HG03159 (cell line): ENCODE results near the gene RNF141.

Source experiments
- ATAC-seq: cut with Tn5 transposase; IDR thresholded peaks from one replicate; pipeline ENCODE4 v1.9.1; 2021; ENCODE audit warnings: mild to moderate bottlenecking, moderate library complexity; ENCODE audit not compliant: unreplicated experiment

The RNF141 gene

DNA sequence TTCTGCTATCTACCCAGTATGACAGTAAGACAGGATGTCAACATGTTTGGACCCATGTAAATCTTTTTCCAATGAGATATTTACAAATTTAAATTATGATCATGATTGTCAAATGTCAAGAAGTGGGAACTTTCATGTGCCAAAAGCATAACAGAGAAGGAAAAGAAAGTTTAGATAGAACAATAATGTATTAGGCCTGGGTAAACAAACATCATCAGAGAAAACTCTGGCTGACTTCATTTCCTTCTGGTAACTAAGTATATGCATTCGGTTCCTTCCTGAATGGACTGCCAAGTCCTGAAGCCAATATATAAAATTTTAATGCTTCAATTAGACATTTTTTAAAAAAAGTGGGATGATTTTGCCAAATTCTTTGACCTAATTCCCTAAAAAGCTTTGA lies 16.5 kb downstream of the RNF141 start:
- no peak for ATAC-seq

DNA sequence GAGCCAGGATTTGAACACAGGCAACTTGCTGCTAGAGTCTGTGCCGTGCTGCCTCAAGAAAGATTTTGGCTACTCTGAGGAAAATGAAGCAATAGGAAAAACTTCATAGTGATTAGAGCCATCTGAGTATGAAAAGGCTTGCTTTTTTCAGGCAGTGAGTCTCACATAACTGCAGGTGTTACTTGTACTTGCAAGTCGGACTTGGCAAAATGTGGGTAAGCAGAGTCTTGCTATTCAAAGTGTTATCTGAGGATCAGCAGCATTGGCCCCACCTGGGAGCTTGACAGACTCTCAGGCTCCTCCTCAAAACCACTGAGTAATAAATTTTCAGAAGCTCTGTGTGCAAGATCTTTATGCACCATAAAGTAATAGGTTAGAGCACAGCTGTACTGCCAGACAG lies 18.1 kb downstream of the RNF141 start:
- ATAC-seq = no peak

DNA sequence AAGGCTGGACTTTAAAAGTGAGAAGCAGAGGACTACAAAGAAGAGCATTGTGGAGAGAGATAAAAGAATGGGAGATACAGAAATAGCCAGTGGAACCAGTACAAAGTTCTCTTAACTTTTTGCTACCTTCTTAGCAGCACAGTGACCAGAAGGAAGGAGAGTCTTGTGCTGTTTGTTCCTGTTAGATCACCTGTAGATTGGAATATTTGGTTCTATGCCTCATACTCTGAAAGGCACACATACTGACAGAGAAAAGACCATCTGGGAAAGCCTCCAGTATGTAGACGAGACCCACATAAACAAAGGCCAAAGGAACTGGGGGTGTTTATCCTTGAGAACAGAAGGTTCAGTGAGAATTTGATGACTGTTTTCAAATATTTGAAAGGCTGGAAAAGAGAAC lies 18.7 kb downstream of the RNF141 start:
- ATAC-seq = no peak

DNA sequence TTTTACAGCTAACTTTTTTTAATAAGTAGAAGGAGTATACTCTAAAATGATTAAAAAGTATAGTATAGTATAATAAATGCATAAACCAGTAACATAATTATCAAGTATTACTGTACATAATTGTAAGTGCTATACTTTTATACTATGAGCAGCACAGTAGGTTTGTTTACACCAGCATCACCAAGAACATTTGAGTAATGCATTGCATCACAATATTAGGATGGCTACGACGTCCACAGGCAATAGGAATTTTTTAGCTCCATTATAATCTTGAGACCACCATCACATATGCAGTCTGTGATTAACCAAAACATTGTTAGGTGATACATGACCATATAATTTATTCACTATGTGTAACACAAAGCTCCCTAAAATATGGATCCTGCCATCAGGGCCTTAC lies 20.4 kb downstream of the RNF141 start:
- no peak for ATAC-seq

DNA sequence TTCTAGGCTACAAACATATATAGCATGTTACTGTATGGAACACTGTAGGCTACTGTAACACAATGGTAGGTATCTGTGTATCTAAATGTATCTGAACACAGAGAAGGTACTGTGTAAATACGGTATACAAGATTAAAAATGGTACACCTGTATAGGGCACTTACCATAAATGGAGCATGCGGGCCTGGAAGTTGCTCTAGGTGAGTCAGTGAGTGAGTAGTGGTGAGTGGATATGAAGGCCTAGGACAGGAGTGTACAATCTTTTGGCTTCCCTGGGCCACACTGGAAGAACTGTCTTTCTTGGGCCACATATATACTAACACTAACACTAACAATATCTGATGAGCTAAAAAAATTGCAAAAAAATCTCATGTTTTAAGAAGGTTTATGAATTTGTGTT lies 21.4 kb downstream of the RNF141 start:
- ATAC-seq = no peak

DNA sequence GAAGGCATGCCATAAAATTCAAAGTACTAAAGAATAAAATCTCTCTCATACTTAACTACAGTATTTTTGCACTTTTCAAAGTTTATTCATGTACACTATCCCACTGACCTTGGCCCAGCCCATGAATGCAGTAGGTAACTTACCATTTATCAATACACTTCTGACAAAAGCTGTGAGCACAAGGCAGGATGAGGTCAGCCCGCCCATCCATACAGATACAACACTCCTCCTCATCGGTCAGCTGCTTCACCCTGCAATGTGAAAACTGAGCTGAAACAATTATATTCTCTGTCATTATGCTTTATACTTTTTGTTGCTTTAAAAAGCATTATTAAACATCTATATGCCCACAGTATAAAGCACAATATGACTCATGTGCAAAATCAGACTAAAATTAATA lies 22.1 kb downstream of the RNF141 start:
- no peak for ATAC-seq

DNA sequence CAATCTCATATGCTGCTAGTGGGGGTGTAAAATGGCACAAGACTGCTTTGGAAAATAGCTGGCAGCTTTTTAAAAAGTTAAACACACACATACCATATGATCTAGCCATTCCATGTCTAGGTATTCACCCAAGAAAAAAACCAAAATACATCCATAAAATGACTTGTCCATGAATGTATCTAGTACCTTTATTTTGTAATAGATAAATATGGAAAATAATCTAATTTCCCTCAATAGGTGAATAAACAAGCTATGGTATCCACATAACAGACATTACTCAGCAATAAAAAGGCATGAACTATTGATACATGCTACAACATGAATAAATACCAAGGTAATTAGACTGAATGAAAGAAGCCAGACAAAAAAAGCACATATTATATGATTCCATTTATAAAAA lies 22.9 kb downstream of the RNF141 start:
- no peak for ATAC-seq

DNA sequence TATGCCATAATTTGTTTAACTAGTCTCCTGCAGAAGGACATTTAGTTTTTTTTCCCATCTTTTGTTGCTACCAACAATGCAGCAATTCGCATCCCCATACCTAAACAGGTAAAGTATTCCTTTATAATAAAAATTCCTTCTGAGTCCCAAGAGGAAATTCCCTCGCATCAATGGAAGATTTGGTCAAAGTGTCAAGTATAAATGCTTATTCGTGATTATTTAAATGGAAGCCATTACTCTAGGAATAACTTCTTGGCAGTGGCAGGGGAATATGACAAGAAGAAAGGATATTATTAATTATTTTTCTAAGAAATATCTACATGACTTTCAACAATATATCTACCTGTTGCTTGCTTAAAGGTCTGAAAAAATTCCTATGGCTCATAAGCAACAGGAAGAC lies 25.6 kb downstream of the RNF141 start:
- no peak for ATAC-seq

DNA sequence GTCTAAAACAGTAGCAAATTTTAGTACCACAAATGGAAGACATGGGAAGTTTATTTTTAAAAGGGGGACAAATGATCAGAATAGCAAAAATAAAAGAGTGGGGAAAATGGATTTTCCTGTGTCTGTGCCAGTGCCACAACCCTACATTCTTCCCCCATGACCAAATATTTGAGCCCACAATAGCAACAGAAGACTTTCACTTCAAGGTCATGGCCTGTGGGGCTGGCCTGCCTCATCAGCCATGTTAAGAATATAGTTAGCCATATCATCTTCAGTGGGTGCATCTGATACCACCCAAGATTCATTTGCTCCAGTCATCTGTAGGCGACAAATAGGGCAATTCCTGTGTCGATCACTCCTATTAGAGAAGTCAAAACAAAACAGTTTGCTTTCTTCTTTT lies 26.3 kb downstream of the RNF141 start:
- ATAC-seq = no peak

DNA sequence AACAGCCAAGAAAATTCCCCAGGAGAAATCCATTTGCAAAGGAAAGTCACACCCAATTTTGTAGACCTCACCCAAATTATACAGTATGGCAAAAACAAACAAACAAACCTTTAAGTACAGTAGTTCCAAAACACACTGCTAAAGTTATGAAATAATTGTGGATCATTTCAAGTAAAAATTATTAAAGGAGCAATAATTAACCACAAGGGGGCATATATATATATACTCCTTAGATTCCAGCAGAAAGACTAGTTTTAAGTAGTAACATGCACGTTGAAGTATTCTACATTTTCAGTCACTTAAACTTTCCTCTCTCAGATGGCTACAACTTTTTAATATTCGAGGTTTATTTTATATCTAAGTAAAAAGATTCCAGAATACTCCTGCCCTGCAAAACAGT lies 26.8 kb downstream of the RNF141 start:
- ATAC-seq = no peak

DNA sequence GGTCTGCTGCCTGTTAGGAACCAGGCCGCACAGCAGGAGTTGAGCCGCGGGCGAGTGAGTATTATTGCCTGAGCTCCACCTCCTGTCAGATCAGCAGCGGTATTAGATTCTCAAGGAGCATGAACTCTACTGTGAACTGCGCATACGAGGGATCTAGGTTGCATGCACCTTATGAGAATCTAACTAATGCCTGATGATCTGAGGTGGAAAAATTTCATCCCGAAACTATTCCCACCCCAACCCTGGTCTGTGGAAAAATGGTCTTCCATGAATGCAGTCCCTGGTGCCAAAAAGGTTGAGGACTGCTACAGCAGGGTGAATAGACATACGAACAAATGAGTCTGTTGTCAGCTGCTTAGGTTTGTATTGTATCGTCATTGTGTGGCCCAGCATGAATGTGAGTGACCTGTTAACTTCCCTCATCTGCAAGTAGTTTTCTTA lies 29.8 kb downstream of the RNF141 start:
- no peak for ATAC-seq

DNA sequence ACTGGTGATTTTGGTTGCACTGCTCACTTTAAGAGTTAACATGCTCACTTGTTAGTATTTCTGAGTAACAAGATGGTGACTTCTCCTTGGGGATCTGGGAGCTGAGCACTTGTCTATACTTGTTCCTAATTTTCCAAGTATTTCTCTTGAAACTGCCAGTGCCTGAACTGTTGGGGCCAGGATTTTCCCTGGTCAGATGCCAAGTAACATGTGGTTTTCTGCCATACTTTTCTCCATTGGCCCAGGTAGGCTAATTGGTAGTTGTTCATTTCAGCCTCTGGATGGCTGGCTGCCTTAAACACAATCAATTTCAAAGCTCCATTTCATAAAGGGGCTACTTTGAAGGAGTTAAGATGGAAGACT lies 35.0 kb downstream of the RNF141 start:
- no peak for ATAC-seq

DNA sequence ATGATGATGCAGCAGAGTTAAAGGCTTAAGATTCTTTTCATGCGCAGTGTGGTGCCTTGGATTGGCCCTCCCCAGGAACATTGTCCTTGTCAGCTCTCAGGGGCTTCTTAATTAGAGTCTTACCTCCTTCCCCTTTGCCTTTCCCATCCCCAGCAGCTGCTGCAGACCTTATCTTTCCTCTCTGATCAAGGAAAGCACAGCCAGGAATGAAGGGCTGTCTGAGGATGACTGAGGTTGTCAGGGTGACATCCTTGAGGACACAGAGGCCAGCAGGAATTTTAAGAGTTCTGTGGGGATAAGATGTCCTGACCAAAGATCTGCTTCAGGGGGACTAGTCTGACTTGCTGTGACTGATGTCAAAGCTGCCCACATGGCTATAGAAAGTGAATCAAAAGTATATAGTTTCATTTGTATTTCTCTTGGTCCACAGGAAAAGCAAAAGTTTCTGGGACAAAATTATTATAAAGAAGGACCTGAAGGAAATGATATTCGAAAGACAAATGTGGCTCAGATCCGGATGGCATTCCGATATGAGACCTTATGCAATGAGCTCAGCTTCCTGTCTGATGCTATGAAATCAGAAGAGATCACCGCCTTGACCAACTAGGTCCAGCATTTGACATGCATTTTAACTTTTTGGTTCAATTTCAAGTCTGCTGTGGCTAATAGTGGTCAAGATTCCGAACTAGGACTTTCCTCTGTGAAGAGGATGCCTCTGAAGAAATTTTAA lies 35.5 kb downstream of the RNF141 start:
- no peak for ATAC-seq

DNA sequence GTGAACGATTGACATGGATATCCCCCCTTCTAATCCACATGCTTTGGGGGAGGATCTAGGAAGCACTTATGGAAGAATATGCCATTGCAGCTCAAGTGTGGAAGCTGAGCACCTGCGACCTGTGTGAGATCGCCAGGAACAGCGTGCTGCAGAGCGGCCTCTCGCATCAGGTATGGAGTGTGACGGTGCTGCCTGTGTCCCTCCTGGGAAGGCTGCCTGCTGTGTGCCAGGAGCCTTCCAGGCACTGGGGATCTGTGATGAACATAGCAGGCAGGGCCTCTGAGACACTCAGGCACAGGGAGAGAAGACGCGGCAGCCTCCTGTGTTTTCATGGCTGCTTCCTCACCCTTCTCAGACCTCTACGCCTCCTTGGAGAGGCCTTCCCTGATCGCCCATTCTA lies 36.5 kb downstream of the RNF141 start:
- no peak for ATAC-seq

DNA sequence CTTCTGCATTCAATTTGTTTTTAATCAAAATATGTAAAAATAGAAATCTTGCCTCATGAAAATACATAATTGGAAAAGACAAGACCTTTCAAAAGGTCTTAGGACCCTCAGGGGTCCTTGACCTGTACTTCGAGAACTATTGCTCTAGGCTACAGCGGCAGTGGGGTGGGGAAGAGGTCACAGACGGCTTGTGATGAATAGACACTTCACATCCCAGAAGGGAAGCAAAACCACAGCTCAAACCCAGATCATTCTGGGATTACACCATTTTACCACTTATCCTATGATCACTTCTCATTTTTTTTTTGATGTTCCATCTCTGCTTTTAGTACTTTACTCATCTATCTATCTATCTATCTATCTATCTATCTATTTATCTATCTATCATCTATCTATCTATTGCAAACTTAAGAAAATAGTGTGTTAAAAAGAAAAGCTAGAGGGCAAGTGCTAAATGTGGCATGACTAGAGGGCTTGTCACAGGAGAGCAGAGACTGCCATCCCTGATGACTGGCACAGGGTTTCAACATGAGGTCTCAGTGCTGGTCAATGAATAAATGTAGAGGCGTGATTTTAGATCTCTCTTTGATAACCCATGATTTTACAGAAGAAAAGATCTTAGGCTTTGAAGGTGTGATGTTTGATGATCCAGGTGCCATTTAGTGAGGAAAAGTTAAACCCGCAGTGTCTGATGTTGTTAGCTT lies 37.1 kb downstream of the RNF141 start:
- no peak for ATAC-seq

DNA sequence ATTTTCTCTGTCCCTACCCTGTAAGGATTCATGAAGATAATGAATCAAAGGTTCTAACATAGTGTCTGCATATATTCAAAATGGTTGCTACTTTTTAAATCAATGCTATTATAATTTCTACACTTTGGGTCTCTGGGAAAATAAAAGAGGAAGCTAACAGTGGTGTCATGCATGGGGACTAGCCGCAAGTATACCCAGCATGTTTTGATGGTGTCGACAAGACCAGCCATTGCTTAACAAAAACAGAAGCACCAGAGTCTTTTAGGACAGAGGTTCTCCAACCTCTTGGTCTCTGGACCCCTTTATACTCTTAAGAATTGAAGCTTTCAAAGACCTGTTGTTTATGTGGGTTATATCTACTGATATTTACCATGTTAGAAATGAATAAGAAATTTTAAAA lies 37.8 kb downstream of the RNF141 start:
- no peak for ATAC-seq

DNA sequence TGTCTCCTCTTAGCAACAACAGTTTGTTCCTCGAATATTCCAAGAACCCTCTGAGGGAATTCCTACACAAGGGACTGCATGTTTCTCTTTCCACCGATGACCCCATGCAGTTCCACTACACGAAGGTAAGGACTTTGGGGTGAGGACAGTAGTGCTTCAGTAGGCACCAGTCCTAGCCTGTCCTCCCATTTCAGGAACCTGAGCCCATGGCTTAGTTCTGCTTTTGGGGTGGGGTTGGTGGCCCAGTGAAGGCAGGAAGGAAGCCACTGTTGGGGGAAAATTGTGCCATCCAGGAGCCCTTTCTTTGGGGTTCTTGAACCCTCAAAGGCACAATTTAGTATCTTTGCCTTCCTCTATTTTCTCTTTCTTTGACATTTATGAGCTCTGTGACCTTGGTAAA lies 38.2 kb downstream of the RNF141 start:
- ATAC-seq = no peak

DNA sequence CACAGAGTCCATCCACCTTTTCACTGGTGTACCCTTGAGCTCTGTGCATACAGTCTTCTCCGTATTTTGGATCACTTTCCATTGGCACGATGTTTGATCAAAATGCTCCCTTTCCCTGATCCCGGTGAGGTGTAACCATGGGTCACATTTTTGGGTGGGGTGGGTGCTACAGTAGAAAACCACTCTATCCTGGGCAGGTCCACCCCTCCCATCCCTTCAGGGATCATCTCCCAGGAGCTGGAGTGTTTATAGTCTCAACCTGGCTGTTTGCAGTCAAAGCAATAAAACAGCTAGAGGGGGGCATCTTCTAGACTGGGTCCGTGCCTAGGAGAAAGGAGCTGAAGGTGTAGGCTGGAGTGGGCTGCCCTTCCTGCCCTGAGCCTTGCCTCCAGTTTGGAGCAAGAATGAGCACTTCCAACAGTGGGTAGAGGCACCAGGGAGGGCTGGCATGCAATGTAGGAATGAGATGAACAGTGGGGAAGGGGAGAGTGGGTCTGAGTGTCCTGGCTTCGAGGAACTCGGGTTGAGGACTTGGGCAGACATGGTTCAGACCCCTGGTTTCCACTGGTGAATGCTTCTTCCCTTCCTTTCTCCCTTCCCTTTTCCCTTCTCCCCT lies 38.8 kb downstream of the RNF141 start:
- ATAC-seq = no peak

DNA sequence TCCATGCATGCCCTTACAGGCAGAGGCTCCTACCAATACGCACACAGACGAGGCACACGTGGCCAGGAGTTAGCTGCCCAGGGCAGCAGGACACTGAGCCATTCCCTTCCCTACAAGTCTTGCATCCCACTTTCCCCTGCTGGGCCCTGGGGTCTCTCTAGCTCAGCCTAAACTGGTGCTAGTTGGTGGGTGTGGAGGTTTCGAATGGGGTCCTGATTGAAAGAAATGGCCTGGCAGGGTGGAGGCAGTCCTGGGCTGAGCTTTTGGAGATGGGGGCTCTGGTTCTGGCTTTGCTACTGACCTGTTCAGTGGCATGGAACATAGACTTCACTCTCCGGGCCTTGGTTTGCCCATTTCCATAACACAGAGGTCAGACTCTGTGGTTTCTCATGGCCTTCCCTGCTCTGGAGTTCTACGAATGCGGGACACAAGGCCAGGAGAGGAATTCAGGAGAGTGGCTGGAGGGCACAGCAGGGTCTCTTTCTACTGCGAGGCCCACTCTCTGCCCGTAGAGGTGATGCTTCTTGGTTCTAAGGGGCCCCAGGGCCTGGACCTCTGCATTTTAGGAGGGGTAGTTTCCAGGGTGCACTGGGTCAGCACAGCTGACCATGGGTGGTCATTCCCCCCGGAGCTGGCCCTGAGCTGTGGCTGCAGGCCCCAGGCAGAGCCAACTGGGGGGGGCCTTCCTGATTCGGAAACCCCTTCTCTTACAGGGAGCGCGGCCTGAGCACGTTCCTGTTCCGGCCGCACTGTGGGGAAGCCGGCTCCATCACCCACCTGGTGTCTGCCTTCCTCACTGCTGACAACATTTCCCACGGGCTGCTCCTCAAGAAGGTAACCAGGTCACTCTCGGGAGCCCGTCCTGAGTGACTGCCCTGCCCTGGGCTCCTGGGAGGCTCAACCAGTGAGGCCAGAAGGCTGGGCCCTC lies 40.0 kb downstream of the RNF141 start:
- ATAC-seq = no peak

DNA sequence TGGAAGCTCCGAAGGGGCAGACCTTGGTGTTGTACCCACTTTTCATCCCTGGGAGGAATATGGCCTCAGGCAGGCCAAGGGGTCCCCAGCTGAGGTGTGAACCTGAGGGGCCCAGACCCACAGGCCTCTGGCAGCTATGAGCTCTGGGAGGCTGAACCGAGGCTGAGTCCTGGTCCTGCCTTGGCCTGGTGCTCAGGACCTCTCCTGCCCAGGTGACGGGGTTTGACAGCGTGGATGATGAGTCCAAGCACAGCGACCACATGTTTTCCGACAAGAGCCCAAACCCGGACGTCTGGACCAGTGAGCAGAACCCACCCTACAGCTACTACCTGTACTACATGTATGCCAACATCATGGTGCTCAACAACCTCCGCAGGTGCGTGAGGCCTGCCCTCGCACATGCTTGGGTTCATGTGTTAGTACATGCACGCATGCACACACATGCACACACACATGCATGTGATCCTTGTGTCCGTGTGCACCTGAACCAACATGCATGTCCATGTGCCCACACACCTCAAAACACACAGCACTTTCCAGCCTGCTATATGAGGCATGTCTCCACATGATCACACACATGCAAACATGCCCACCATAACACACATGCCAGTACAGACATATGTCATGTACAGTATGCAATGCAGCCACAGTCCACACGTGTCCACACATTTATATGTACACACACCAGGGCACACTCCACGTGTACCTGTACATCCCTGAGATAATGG lies 40.9 kb downstream of the RNF141 start:
- ATAC-seq = no peak

DNA sequence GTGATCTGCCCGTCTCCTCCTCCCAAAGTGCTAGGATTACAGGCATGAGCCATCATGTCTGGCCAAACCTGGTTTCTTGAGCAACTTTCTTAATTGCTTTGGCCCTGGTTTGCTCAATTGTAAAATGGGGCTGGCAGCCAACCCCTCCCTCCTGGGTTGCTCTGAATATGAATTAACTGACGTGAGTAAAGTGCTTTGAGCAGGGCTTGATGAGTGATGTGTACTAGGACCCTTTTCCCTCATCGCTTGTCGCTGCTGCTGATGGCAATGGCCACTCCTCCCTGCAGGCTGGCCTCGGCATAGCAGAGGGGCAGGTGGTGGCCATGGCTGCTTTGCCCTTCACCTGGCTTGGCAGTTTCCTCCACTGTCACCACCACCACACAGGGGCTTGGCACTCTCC lies 41.5 kb downstream of the RNF141 start:
- ATAC-seq = no peak
